ENCODE data around the gene ACSS3.

The ACSS3 gene

GRCh38 chr12:81255947-81256346 is 178.1 kb downstream of the ACSS3 start:
- H3K4me1 ChIP-seq (ENCODE audit: control insufficient read depth, insufficient read depth, low read length, unreplicated experiment), result no peaks in the 10 kb centered on the region
- no peaks in the 10 kb centered on the region for H3K27me3 ChIP-seq (ENCODE audit: insufficient read depth, low read length)
- H2AFZ ChIP-seq (ENCODE audit: low read length, unreplicated experiment), result no peak overlapping the region
- H3K27ac ChIP-seq (ENCODE audit: low read depth, low read length), result no peak overlapping the region
- no peaks in the 10 kb centered on the region for H3K79me2 ChIP-seq (ENCODE audit: control insufficient read depth, insufficient read depth, low read length, unreplicated experiment)
- H3K4me3 ChIP-seq (ENCODE audit: low read depth, low read length), result no peak overlapping the region
- no peaks in the 10 kb centered on the region for H3K36me3 ChIP-seq (ENCODE audit: insufficient read depth, low read length)

DNA sequence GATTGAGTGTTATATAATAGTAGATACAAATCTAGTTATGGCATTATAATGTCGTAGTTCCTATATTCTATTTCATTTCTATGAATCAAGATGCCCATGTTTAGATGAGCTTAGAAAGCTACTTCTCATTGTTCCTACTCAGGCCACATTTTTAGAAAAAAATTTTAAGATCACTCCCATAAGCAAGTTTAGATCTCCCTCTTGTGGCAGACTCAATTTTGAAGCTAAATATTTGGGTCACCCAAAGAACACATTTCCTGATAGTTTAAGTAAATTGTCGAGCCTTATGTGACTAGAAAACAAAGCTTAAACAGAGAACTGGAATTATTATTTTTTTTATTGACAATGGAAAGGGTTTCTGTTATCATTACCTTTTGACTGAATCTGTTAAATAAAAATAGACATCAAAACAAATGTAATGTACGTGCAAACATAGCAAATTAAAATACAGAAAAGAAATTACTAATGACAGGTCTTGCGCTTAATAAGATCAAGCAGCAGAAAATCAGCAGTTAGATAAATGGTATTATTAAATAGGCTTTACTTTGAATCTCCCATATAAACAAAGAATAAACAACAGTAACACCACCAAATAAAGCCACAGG is 180.2 kb downstream of the ACSS3 start:
- Histone ChIP-seq H3K79me2 (ENCODE audit: control insufficient read depth, insufficient read depth, low read length, unreplicated experiment) (no peaks in the 10 kb centered on the region), H3K27me3 (ENCODE audit: insufficient read depth, low read length) (no peaks in the 10 kb centered on the region), H3K27ac (ENCODE audit: low read depth, low read length) (no peak overlapping the region), H2AFZ (ENCODE audit: low read length, unreplicated experiment) (no peak overlapping the region), H3K4me1 (ENCODE audit: control insufficient read depth, insufficient read depth, low read length, unreplicated experiment) (no peaks in the 10 kb centered on the region), H3K36me3 (ENCODE audit: insufficient read depth, low read length) (no peaks in the 10 kb centered on the region), H3K4me3 (ENCODE audit: low read depth, low read length) (no peak overlapping the region)

GRCh38 chr12:81259360-81259759 is 181.5 kb downstream of the ACSS3 start:
- no peak overlapping the region for H3K27ac ChIP-seq (ENCODE audit: low read depth, low read length)
- H3K27me3 ChIP-seq (ENCODE audit: insufficient read depth, low read length), result no peaks in the 10 kb centered on the region
- no peaks in the 10 kb centered on the region for H3K79me2 ChIP-seq (ENCODE audit: control insufficient read depth, insufficient read depth, low read length, unreplicated experiment)
- no peaks in the 10 kb centered on the region for H3K36me3 ChIP-seq (ENCODE audit: insufficient read depth, low read length)
- no peak overlapping the region for H2AFZ ChIP-seq (ENCODE audit: low read length, unreplicated experiment)
- no peaks in the 10 kb centered on the region for H3K4me1 ChIP-seq (ENCODE audit: control insufficient read depth, insufficient read depth, low read length, unreplicated experiment)
- H3K4me3 ChIP-seq (ENCODE audit: low read depth, low read length), result no peak overlapping the region

DNA sequence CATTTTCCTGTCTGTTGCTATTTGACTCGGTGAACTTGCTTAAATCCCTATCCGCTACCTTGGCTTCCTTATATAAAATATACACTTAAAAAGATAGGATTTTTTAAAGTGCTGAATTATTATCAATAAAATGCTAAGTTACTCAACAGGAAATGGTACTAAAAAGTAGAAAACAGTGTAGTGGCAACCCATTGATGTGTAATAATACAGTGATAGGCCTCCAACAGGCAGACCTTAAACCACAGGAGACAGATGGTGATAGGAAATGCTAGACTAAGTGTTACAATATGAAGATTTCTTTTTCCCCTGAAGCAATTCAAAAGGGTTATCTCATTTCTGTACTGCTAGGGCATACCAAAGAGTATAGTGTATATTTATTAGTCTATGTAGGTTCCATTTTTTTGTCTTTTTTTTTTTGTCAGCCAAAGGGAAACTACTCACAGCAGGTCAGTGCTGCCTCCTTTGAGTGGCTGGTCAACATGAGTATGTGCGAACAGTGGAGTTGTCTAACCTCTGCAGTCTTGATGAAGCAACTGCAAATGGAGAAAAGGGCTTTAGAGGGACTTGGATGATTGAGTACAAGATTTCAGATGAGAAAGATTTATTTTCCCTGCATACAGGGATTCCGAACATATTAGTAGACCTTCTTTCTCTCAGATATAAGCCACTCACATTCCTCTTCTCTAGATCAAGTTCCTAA is 183.8 kb downstream of the ACSS3 start:
- H3K79me2 ChIP-seq (ENCODE audit: control insufficient read depth, insufficient read depth, low read length, unreplicated experiment), result no peaks in the 10 kb centered on the region
- no peaks in the 10 kb centered on the region for H3K4me1 ChIP-seq (ENCODE audit: control insufficient read depth, insufficient read depth, low read length, unreplicated experiment)
- no peak overlapping the region for H3K27ac ChIP-seq (ENCODE audit: low read depth, low read length)
- no peak overlapping the region for H2AFZ ChIP-seq (ENCODE audit: low read length, unreplicated experiment)
- no peak overlapping the region for H3K4me3 ChIP-seq (ENCODE audit: low read depth, low read length)
- H3K36me3 ChIP-seq (ENCODE audit: insufficient read depth, low read length), result no peaks in the 10 kb centered on the region
- H3K27me3 ChIP-seq (ENCODE audit: insufficient read depth, low read length), result no peaks in the 10 kb centered on the region

GRCh38 chr12:81263072-81263471 is 185.2 kb downstream of the ACSS3 start:
- no peaks in the 10 kb centered on the region for H3K36me3 ChIP-seq (ENCODE audit: insufficient read depth, low read length)
- no peak overlapping the region for H3K27ac ChIP-seq (ENCODE audit: low read depth, low read length)
- H2AFZ ChIP-seq (ENCODE audit: low read length, unreplicated experiment), result no peak overlapping the region
- H3K4me3 ChIP-seq (ENCODE audit: low read depth, low read length), result no peak overlapping the region
- no peaks in the 10 kb centered on the region for H3K79me2 ChIP-seq (ENCODE audit: control insufficient read depth, insufficient read depth, low read length, unreplicated experiment)
- H3K4me1 ChIP-seq (ENCODE audit: control insufficient read depth, insufficient read depth, low read length, unreplicated experiment), result no peaks in the 10 kb centered on the region
- H3K27me3 ChIP-seq (ENCODE audit: insufficient read depth, low read length), result no peaks in the 10 kb centered on the region

DNA sequence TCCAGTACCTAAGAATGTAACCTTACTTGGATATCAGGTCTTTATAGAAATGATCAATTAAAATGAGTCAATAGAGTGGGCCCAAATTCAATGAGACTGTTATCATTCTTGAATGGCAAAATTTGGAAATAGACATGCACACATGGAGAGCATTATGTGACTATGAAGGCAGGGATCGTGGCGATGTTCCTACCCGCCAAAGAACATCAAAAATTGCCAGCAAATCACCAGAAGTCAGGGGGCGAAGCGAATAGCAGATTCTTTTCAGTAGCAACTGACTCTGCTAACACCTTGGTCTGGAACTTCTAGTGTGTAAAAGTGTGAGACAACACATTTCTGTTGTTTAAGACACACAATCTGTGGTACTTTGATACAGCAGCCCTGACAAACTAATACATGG is 192.5 kb downstream of the ACSS3 start:
- H3K27ac ChIP-seq (ENCODE audit: low read depth, low read length), result no peak overlapping the region
- no peaks in the 10 kb centered on the region for H3K79me2 ChIP-seq (ENCODE audit: control insufficient read depth, insufficient read depth, low read length, unreplicated experiment)
- H3K4me1 ChIP-seq (ENCODE audit: control insufficient read depth, insufficient read depth, low read length, unreplicated experiment), result peaks cover 7% of the 10 kb centered on the region
- no peak overlapping the region for H3K4me3 ChIP-seq (ENCODE audit: low read depth, low read length)
- no peak overlapping the region for H2AFZ ChIP-seq (ENCODE audit: low read length, unreplicated experiment)
- H3K27me3 ChIP-seq (ENCODE audit: insufficient read depth, low read length), result no peaks in the 10 kb centered on the region
- no peaks in the 10 kb centered on the region for H3K36me3 ChIP-seq (ENCODE audit: insufficient read depth, low read length)

DNA sequence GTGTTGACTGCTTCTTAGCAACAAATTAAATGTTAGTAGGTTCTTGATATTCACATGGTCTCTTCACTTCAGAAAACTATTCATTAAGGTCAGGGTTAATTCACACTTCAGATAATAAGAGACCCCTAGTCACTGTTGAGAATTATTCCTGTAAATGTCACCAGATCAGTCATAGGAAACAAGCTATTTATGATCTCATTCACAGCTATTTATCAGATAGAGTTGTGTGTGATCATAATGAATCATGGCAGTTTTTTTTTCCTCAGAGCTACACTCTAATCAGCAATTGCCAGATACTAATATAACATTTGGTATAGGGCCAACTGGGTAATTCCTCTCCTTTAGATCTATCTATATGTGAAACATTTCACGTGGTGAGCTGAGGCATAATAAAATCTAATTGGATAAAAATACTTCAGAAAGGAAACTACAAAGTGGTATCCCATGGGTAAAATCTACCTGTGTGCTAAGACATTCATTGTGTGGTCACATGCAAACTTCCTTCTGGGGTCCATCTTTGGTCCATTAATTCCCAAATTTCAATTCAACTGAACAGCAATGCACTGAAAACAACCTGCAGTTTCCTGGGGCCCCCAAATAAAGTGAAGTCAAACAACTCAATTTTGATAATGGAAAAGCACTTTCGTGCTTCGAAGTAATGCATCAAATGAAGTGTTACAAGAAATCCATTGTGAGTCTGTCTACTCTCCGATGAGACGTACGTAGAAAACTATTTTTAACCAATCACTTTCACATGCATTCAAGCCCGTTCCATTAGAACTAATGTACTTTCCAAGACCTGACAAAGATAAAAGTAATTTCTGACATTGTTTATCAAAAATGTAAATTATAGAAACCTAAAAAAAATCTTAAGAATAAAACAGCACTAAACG is 197.0 kb downstream of the ACSS3 start:
- H3K36me3 ChIP-seq (ENCODE audit: insufficient read depth, low read length), result no peaks in the 10 kb centered on the region
- no peak overlapping the region for H3K27ac ChIP-seq (ENCODE audit: low read depth, low read length)
- H2AFZ ChIP-seq (ENCODE audit: low read length, unreplicated experiment), result no peak overlapping the region
- H3K4me1 ChIP-seq (ENCODE audit: control insufficient read depth, insufficient read depth, low read length, unreplicated experiment), result peaks cover 7% of the 10 kb centered on the region
- no peaks in the 10 kb centered on the region for H3K27me3 ChIP-seq (ENCODE audit: insufficient read depth, low read length)
- no peak overlapping the region for H3K4me3 ChIP-seq (ENCODE audit: low read depth, low read length)
- H3K79me2 ChIP-seq (ENCODE audit: control insufficient read depth, insufficient read depth, low read length, unreplicated experiment), result no peaks in the 10 kb centered on the region

- H3K36me3 ChIP-seq (ENCODE audit: insufficient read depth, low read length), result no peaks in the 10 kb centered on the region
- H3K4me1 ChIP-seq (ENCODE audit: control insufficient read depth, insufficient read depth, low read length, unreplicated experiment), result no peaks in the 10 kb centered on the region
- no peaks in the 10 kb centered on the region for H3K27me3 ChIP-seq (ENCODE audit: insufficient read depth, low read length)
- H3K27ac ChIP-seq (ENCODE audit: low read depth, low read length), result no peak overlapping the region
- H3K79me2 ChIP-seq (ENCODE audit: control insufficient read depth, insufficient read depth, low read length, unreplicated experiment), result no peaks in the 10 kb centered on the region
- H2AFZ ChIP-seq (ENCODE audit: low read length, unreplicated experiment), result no peak overlapping the region
- no peak overlapping the region for H3K4me3 ChIP-seq (ENCODE audit: low read depth, low read length)
These were observed 206.3 kb downstream of the ACSS3 start for GRCh38 chr12:81284137-81284536.

DNA sequence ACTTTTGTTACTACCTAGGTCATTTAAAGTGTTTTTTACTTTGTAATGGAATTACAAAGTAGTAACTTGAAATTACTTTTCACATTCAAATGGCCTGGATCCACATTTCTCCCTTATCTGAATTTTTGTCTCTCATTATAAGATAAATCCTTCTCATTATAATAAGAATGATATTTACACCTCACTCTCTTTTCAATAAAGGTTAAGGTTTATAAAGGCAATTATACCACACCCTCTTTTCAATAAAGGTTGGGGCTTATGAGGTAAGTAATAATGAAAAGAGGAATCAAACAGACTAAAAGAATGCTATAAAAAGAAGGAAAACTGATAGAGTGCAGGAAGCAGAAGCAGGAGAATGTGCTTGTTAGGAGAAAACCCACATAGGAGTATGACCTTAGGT is 210.8 kb downstream of the ACSS3 start:
- no peaks in the 10 kb centered on the region for H3K79me2 ChIP-seq (ENCODE audit: control insufficient read depth, insufficient read depth, low read length, unreplicated experiment)
- H2AFZ ChIP-seq (ENCODE audit: low read length, unreplicated experiment), result no peak overlapping the region
- no peak overlapping the region for H3K27ac ChIP-seq (ENCODE audit: low read depth, low read length)
- H3K36me3 ChIP-seq (ENCODE audit: insufficient read depth, low read length), result no peaks in the 10 kb centered on the region
- H3K27me3 ChIP-seq (ENCODE audit: insufficient read depth, low read length), result no peaks in the 10 kb centered on the region
- no peak overlapping the region for H3K4me3 ChIP-seq (ENCODE audit: low read depth, low read length)
- no peaks in the 10 kb centered on the region for H3K4me1 ChIP-seq (ENCODE audit: control insufficient read depth, insufficient read depth, low read length, unreplicated experiment)

- no peaks in the 10 kb centered on the region for H3K4me1 ChIP-seq (ENCODE audit: control insufficient read depth, insufficient read depth, low read length, unreplicated experiment)
- H3K4me3 ChIP-seq (ENCODE audit: low read depth, low read length), result no peak overlapping the region
- H3K79me2 ChIP-seq (ENCODE audit: control insufficient read depth, insufficient read depth, low read length, unreplicated experiment), result no peaks in the 10 kb centered on the region
- H3K27ac ChIP-seq (ENCODE audit: low read depth, low read length), result no peak overlapping the region
- H3K27me3 ChIP-seq (ENCODE audit: insufficient read depth, low read length), result no peaks in the 10 kb centered on the region
- H3K36me3 ChIP-seq (ENCODE audit: insufficient read depth, low read length), result no peaks in the 10 kb centered on the region
- H2AFZ ChIP-seq (ENCODE audit: low read length, unreplicated experiment), result no peak overlapping the region
These were observed 216.7 kb downstream of the ACSS3 start for GRCh38 chr12:81294325-81295190.
